ENCODE data around the gene PDE6G.

PDE6G gene

GRCh38 chr17:81656118-81656743 lies at the start of gene PDE6G:
TSS of gene PDE6G (minus strand) at chr17:81656542. CDS start at chr17:81653305, 3,237 bp downstream.
- DNase-seq (ENCODE audit: low read depth): no peak

GRCh38 chr17:81705518-81706231 lies 49.3 kb upstream of the PDE6G start:
- no peak for DNase-seq (ENCODE audit: low read depth)

- no peak for DNase-seq (ENCODE audit: low read depth)
Measured at GRCh38 chr17:81703747-81704654, 47.7 kb upstream of the PDE6G start.

GRCh38 chr17:81702934-81703746 lies 46.8 kb upstream of the PDE6G start, which contains the start of gene MRPL12:
TSS of gene MRPL12 (plus strand) at chr17:81703367. CDS start at chr17:81703502, 135 bp downstream.
- DNase-seq (ENCODE audit: low read depth): peak; percentile 82

- DNase-seq (ENCODE audit: low read depth): no peak
Measured at GRCh38 chr17:81701288-81702071, 45.1 kb upstream of the PDE6G start.

GRCh38 chr17:81700353-81701287 lies 44.3 kb upstream of the PDE6G start:
- DNase-seq (ENCODE audit: low read depth): no peak

- no peak for DNase-seq (ENCODE audit: low read depth)
Measured at GRCh38 chr17:81697261-81698044, 41.1 kb upstream of the PDE6G start.

GRCh38 chr17:81696218-81696941 lies 40.0 kb upstream of the PDE6G start:
- DNase-seq (ENCODE audit: low read depth): no peak

GRCh38 chr17:81695801-81696200 lies 39.5 kb upstream of the PDE6G start:
- no peak for DNase-seq (ENCODE audit: low read depth)

- DNase-seq (ENCODE audit: low read depth): no peak
Measured at GRCh38 chr17:81695211-81695610, 38.9 kb upstream of the PDE6G start.

- DNase-seq (ENCODE audit: low read depth): no peak
Measured at GRCh38 chr17:81694810-81695209, 38.5 kb upstream of the PDE6G start.

GRCh38 chr17:81693509-81694210 lies 37.3 kb upstream of the PDE6G start:
- no peak for DNase-seq (ENCODE audit: low read depth)

- DNase-seq (ENCODE audit: low read depth): no peak
Measured at GRCh38 chr17:81691608-81692007, 35.3 kb upstream of the PDE6G start.

- DNase-seq (ENCODE audit: low read depth): no peak
Measured at GRCh38 chr17:81691196-81691595, 34.9 kb upstream of the PDE6G start.

- no peak for DNase-seq (ENCODE audit: low read depth)
Measured at GRCh38 chr17:81690549-81690948, 34.2 kb upstream of the PDE6G start.

GRCh38 chr17:81690066-81690465 lies 33.7 kb upstream of the PDE6G start:
- no peak for DNase-seq (ENCODE audit: low read depth)

GRCh38 chr17:81688616-81689015 lies 32.3 kb upstream of the PDE6G start:
- DNase-seq (ENCODE audit: low read depth): no peak

All from activated T-helper 9 cell treated with anti-CD3 and anti-CD28 coated beads, Interleukin-2, amount 50 U/mL, for 16 hours (primary cell).